ENCODE measurements around the gene FZR1. TPM values are rescaled to one million over a fixed set of nuclear protein-coding genes. Genes with fewer than 3 reads are reported as not detected.

The FZR1 gene
- total and polyA plus RNA-seq, 2 of the 13 experiments (the other 11 are each of a cell fraction or from before 2014, with no cell fraction given) = 29.0 to 30.8 TPM

DNA sequence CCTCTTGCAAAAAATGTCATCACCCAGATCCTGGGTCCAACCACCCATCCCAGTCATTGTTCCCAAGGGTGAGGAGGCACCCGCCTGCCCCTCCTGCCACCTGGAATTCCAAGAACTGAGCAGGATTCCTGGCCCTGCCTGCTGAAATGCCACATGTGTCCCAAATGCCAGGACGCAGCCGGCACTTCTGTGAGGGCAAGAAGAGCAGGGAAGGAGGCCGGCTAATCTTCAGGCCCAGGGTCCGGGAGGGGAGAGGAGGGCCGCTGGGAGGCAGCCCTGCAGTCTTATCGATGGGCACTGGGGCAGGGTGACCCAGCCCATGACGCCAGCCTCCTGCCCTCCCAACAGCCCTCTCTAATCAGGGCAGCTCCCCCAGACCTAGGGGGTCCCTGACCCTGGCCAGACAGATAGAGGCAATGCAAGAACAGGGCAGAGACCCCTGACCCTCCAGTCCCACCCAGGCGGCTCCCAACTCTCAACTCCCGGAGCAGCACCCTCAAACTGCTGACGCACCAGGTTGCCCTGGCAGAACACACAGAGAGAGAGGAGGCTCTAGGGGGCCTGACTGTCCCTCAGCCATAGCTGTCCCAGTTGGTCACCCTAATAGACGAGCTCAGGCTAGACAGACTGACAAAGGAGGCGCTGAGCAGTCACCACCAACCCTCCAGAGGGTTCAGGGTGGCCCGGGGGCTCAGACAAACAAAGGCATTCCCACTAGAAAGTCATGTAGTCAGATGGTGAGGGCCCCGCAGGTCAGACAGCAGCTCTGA, 49.7 kb downstream of the FZR1 start:
- 73% methylated on average over 11 of the region's 15 CpGs for WGBS (ENCODE audit: low lambda C conversion rate)
- FAIRE-seq (no peak), ATAC-seq (no peak), DNase-seq (ENCODE audit: low spot score) (no peak)
- ChIA-PET POLR2A (no interaction called here), CTCF (ENCODE audit: low intra/inter-chr PET ratio, low total read pairs) (no interaction called here)
- Histone ChIP-seq H3K4me2 (ENCODE audit: low read depth, low read length) (peak overlapping the region; percentile 96), H3K36me3 (replicated peaks in 1 of 2; ENCODE audit: control insufficient read depth in 1 of 2, insufficient read depth in 2 of 2, low read length in 2 of 2) (no peaks in the 10 kb centered on the region; a peak in 2 of 5 replicates), H3K27me3 (ENCODE audit: control insufficient read depth in 1 of 2, insufficient read depth in 2 of 2, low read length in 2 of 2) (no peaks in the 10 kb centered on the region), H3K4me3 (replicated peaks in 1 of 3; ENCODE audit: insufficient read depth in 1 of 3, low read depth in 2 of 3, low read length in 3 of 3) (peak overlapping the region; percentile 15 to 95 (median 91); a peak in 4 of 6 replicates), H3K79me2 (ENCODE audit: insufficient read depth, low read length) (peaks cover 14% of the 10 kb centered on the region), H4K20me1 (ENCODE audit: insufficient read depth, low read length) (no peaks in the 10 kb centered on the region), H2AFZ (ENCODE audit: low read length) (no peak overlapping the region), H3K9ac (ENCODE audit: insufficient read depth, low read depth, low read length) (peak overlapping the region; percentile 87; the same call in 1 of the 2 replicates), H3K9me3 (ENCODE audit: low read length) (no peaks in the 10 kb centered on the region), H3K27ac (ENCODE audit: extremely low read length, insufficient read depth, low read length) (no peak overlapping the region), H3K4me1 (ENCODE audit: insufficient read depth, low read length) (peaks cover 54% of the 10 kb centered on the region)
- in situ Hi-C loops (cut with HindIII; ENCODE audit: extremely low pct_ligation_motif_present, low pct_unique_long_range_greater_than_20kb) (no loop called here), intact Hi-C loops (cut with micrococcal nuclease; ENCODE audit: unreplicated experiment) (no loop called here)
- no TSS peak for BruUV-seq (replicated peaks)
- no peak for TF ChIP-seq SMARCC2 (IDR thresholded peaks at IDR 0.05)
- TF ChIP-seq ZMYM2 (CRISPR knock-in tag; IDR thresholded peaks at IDR 0.05) = 0 out of 2 replicates have a peak, but pooled peaks have one; percentile 28
- peak; percentile 59; the same call in 1 of the 2 replicates for TF ChIP-seq HNRNPL (IDR thresholded peaks at IDR 0.05; ENCODE audit: low read depth, low read length)
- TF ChIP-seq U2AF2 (IDR thresholded peaks at IDR 0.05; ENCODE audit: low read depth, low read length) = no peak
- TF ChIP-seq, protein P1, sequence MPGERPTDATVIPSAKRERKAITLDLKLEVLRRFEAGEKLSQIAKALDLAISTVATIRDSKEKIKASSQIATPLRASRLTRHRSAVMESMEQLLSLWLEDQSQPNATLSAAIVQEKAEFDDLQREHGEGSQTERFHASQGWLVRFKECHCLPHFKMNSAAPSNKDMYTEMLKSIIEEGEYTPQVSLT (CRISPR knock-in tag; IDR thresholded peaks at IDR 0.05; ENCODE audit: borderline replicate concordance, low read depth) = no peak
- no peak for TF ChIP-seq PAWR (CRISPR knock-in tag; IDR thresholded peaks at IDR 0.05; ENCODE audit: borderline replicate concordance)

DNA sequence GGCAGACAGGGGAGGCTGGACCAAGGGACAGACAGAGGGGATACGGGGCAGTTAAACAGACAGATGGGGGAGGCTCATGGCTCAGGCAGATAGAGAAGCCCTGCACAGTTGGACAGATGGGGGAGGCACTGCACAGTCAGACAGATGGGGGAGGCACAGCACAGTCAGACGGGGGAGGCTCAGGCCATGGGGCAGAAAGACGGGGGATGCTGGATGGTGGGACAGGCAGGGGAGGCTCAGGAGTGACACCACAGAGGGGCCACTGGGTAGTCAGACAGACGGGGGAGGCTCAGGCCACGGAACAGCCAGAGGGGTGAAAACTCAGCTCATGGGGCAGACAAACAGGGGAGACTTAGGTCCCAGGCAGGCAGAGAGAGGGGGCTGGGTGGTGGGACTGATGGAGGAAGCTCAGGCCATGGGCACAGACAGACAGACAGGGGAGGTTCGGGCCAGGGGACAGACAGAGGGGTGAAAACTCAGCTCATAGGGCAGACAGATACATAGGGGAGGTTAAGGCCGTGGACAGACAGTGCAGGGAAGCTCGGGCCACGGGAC, 50.4 kb downstream of the FZR1 start:
- 33% methylated on average over 9 of the region's 9 CpGs for WGBS (ENCODE audit: low lambda C conversion rate)
- no peak for FAIRE-seq
- Histone ChIP-seq H3K4me1 (ENCODE audit: insufficient read depth, low read length) (peaks cover 54% of the 10 kb centered on the region), H3K9ac (ENCODE audit: insufficient read depth, low read depth, low read length) (peak overlapping the region; percentile 87), H3K9me3 (ENCODE audit: low read length) (no peaks in the 10 kb centered on the region), H3K27ac (ENCODE audit: extremely low read length, insufficient read depth, low read length) (no peak overlapping the region), H3K36me3 (replicated peaks in 1 of 2; ENCODE audit: control insufficient read depth in 1 of 2, insufficient read depth in 2 of 2, low read length in 2 of 2) (no peaks in the 10 kb centered on the region), H3K27me3 (ENCODE audit: control insufficient read depth in 1 of 2, insufficient read depth in 2 of 2, low read length in 2 of 2) (no peaks in the 10 kb centered on the region), H3K4me3 (replicated peaks in 1 of 3; ENCODE audit: insufficient read depth in 1 of 3, low read depth in 2 of 3, low read length in 3 of 3) (peak overlapping the region; percentile 85 to 95 (median 91); a peak in 5 of 6 replicates), H3K79me2 (ENCODE audit: insufficient read depth, low read length) (peaks cover 14% of the 10 kb centered on the region), H4K20me1 (ENCODE audit: insufficient read depth, low read length) (no peaks in the 10 kb centered on the region), H2AFZ (ENCODE audit: low read length) (no peak overlapping the region), H3K4me2 (ENCODE audit: low read depth, low read length) (peak overlapping the region; percentile 96)
- POLR2A ChIA-PET = interaction anchor here (2.3 kb wide), 1 partner anchor 76 kb away, joined by 6 read pairs; the partner anchor contains the start of gene SMIM24
- no peak for DNase-seq (ENCODE audit: low spot score)
- CTCF ChIA-PET (ENCODE audit: low intra/inter-chr PET ratio, low total read pairs) = no interaction called here
- no TSS peak for BruUV-seq (replicated peaks)
- ATAC-seq = no peak; the same call in 2 of the 3 replicates
- in situ Hi-C loops (cut with HindIII; ENCODE audit: extremely low pct_ligation_motif_present, low pct_unique_long_range_greater_than_20kb) = no loop called here
- intact Hi-C loops (cut with micrococcal nuclease; ENCODE audit: unreplicated experiment) = no loop called here
- TF ChIP-seq, protein P2, sequence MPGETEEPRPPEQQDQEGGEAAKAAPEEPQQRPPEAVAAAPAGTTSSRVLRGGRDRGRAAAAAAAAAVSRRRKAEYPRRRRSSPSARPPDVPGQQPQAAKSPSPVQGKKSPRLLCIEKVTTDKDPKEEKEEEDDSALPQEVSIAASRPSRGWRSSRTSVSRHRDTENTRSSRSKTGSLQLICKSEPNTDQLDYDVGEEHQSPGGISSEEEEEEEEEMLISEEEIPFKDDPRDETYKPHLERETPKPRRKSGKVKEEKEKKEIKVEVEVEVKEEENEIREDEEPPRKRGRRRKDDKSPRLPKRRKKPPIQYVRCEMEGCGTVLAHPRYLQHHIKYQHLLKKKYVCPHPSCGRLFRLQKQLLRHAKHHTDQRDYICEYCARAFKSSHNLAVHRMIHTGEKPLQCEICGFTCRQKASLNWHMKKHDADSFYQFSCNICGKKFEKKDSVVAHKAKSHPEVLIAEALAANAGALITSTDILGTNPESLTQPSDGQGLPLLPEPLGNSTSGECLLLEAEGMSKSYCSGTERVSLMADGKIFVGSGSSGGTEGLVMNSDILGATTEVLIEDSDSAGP (CRISPR knock-in tag; IDR thresholded peaks at IDR 0.05; ENCODE audit: borderline replicate concordance) = peak; percentile 38; the same call in 1 of the 2 replicates
- TF ChIP-seq, protein P3, sequence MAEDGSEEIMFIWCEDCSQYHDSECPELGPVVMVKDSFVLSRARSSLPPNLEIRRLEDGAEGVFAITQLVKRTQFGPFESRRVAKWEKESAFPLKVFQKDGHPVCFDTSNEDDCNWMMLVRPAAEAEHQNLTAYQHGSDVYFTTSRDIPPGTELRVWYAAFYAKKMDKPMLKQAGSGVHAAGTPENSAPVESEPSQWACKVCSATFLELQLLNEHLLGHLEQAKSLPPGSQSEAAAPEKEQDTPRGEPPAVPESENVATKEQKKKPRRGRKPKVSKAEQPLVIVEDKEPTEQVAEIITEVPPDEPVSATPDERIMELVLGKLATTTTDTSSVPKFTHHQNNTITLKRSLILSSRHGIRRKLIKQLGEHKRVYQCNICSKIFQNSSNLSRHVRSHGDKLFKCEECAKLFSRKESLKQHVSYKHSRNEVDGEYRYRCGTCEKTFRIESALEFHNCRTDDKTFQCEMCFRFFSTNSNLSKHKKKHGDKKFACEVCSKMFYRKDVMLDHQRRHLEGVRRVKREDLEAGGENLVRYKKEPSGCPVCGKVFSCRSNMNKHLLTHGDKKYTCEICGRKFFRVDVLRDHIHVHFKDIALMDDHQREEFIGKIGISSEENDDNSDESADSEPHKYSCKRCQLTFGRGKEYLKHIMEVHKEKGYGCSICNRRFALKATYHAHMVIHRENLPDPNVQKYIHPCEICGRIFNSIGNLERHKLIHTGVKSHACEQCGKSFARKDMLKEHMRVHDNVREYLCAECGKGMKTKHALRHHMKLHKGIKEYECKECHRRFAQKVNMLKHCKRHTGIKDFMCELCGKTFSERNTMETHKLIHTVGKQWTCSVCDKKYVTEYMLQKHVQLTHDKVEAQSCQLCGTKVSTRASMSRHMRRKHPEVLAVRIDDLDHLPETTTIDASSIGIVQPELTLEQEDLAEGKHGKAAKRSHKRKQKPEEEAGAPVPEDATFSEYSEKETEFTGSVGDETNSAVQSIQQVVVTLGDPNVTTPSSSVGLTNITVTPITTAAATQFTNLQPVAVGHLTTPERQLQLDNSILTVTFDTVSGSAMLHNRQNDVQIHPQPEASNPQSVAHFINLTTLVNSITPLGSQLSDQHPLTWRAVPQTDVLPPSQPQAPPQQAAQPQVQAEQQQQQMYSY (CRISPR knock-in tag; IDR thresholded peaks at IDR 0.05) = no peak
- TF ChIP-seq FOXC1 (CRISPR knock-in tag; IDR thresholded peaks at IDR 0.05; ENCODE audit: borderline replicate concordance) (no peak), ETV6 (CRISPR knock-in tag; conservative IDR thresholded peaks at IDR 0.05) (no peak)

Measured in HepG2 (cell line).